Kidney (tissue), 14 donors: ENCODE data around the gene PTX3. TPM values are rescaled to one million over a fixed set of nuclear protein-coding genes. Genes with fewer than 3 reads are reported as not detected.

Source experiments
- DNase-seq, 5 donors: peaks; one replicate each; pipeline ENCODE4 v3.0.0-alpha.2; 2013 to 2020
- FAIRE-seq: peaks from 2 replicates; lab custom pipeline; 2012; peaks lifted over from hg19 to GRCh38; lab: Jason Lieb, UNC
- H3K27ac ChIP-seq, 2 donors: one replicate each; pipeline ENCODE4 v1.7.0; 2013; ENCODE audit warnings: low read depth in 2 of 2, low read length in 2 of 2, inconsistent platforms in 1 of 2
- H3K27me3 ChIP-seq: one replicate; pipeline ENCODE4 v1.7.1; 2013; ENCODE audit warnings: low read length, inconsistent platforms; ENCODE audit not compliant: control insufficient read depth, insufficient read depth
- H3K36me3 ChIP-seq, 3 donors: one replicate each; pipeline versions ENCODE4 v1.7.0 to v1.7.1; 2013; ENCODE audit warnings: low read length in 3 of 3, control low read depth in 1 of 3, inconsistent platforms in 1 of 3; ENCODE audit not compliant: insufficient read depth in 3 of 3, control insufficient read depth in 2 of 3
- H3K4me1 ChIP-seq, 3 donors: one replicate each; pipeline versions ENCODE4 v1.7.0 to v1.7.1; 2013; ENCODE audit warnings: low read length in 3 of 3, inconsistent platforms in 1 of 3, low read depth in 1 of 3; ENCODE audit not compliant: control insufficient read depth in 2 of 3, insufficient read depth in 2 of 3
- H3K4me3 ChIP-seq, 3 donors: one replicate each; pipeline versions ENCODE4 v1.7.0 to v1.8.1; 2013; ENCODE audit warnings: low read length in 3 of 3, control low read depth in 1 of 3, inconsistent platforms in 1 of 3
- H3K9ac ChIP-seq, 3 donors: one replicate each; pipeline versions ENCODE4 v1.7.0 to v1.7.1; 2013; ENCODE audit warnings: low read length in 3 of 3, control low read depth in 1 of 3, inconsistent platforms in 1 of 3
- H3K9me3 ChIP-seq, 3 donors: one replicate each; pipeline versions ENCODE4 v1.7.0 to v1.7.1; 2013; ENCODE audit warnings: low read length in 3 of 3, control low read depth in 1 of 3, inconsistent platforms in 1 of 3; ENCODE audit not compliant: control insufficient read depth in 2 of 3, insufficient read depth in 1 of 3
- CTCF ChIP-seq: IDR thresholded peaks from 3 replicates; pipeline ENCODE4 v1.5.1; 2012; ENCODE audit warnings: mild to moderate bottlenecking, moderate library complexity, borderline replicate concordance; ENCODE audit not compliant: insufficient read depth; ENCODE audit errors: extremely low read depth
- intact Hi-C: fragments of 100-400 bp; cut with DNase I; formaldehyde crosslinking; loops from one replicate; pipeline ENCODE4 v1.11.1; 2022
- polyA plus RNA-seq: library from polyadenylated mRNA; stranded (reverse); fragments of 350-450 nt; fragmentation: Illumina TruSeq; extraction: RNeasy Lipid Tissue Mini Kit (QIAGEN cat#74804); gene quantifications from one replicate; pipeline ENCODE4 v1.2.3, GENCODE V29; 2014; ENCODE audit warnings: low read depth, low replicate concordance; ENCODE audit not compliant: insufficient read depth
- total RNA-seq: library from RNA; stranded (reverse); fragmentation: NEBNext Ultra II Directional; extraction: Animal tissue kit (Norgen Biotek cat#: 25700); gene quantifications from one replicate; pipeline ENCODE4 v1.2.1, GENCODE V29; 2021
- donor health status: control.
- donor health status: control.
- donor health status: control.
- donor health status: control.
- donor health status: control.
- donor health status: DM: yes; HTN: yes; CAD: no.
- donor health status: Normal renal cell carcinoma (clear cell type).

Gene PTX3
- total and polyA plus RNA-seq, 2 donors from 2014 or later: 0.45 to 2.7 TPM

- Histone ChIP-seq H3K4me1 (no peaks in the 10 kb centered on the region), H3K9ac (no peak overlapping the region), H3K36me3 (no peaks in the 10 kb centered on the region), H3K9me3 (no peaks in the 10 kb centered on the region), H3K27me3 (no peaks in the 10 kb centered on the region), H3K27ac (no peak overlapping the region), H3K4me3 (no peak overlapping the region)
- no peak for FAIRE-seq
- TF ChIP-seq CTCF: no peak
- DNase-seq: no peak
- intact Hi-C loops: no loop called here
Measured at GRCh38 chr3:157444797-157445184, 8.1 kb downstream of the PTX3 start.

DNA sequence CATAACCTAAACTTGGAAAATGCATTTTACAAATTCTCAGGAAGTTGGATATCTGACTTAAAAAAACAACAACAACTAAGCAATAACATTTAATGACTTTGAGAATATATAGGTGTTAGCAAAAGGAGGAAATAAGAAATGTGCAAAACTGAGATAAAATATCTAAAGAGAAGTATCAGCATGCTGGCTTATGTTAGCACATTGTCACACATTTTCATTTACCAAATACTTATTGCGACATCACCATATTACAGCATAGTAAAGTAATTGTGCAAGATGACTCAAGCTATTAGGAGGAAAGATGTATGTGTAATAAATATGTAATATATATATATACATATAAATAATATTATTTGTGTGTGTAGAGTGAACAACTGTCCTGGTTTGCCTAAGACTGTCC is 9.2 kb downstream of the PTX3 start:
- no peak for DNase-seq
- FAIRE-seq: no peak
- Histone ChIP-seq H3K4me1 (no peaks in the 10 kb centered on the region), H3K27ac (no peak overlapping the region), H3K4me3 (no peak overlapping the region), H3K36me3 (no peaks in the 10 kb centered on the region), H3K9me3 (no peaks in the 10 kb centered on the region), H3K27me3 (no peaks in the 10 kb centered on the region), H3K9ac (no peak overlapping the region)
- TF ChIP-seq CTCF: no peak
- intact Hi-C loops: no loop called here

DNA sequence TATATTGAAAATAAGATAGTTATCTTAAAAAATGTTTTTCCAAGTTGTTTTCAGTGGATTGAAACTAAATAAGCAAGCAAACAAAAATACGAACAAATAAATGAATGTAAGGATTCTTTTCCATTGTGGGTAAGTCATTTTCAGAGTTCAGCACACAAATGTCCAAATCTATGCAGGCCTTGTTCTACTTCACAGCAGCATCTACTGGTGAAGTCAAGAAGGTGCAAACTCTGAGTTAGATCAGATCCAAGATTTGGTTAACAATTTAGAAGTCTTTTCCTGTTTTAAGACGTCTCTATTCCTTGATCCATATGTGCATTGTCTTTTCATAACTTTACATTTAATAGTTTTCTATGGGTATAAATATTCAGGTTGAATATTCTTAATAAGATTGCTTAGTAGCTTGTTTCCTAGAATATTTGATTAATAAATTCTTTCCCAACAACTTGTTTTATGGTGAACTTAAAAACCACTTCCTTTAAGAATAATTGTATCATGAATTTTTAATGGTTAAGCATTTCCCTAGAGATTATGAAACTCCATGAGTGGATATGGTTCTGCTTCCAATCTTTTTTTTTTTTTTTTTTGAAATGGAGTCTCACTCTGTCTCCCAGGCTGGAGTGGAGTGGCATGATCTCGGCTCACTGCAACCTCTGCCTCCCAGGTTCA is 10.5 kb downstream of the PTX3 start:
- DNase-seq (peak in 2 of 5 donors; percentile 24 to 54), FAIRE-seq (peak; percentile 91)
- TF ChIP-seq CTCF: peak; percentile 39
- no peak overlapping the region for H3K9ac ChIP-seq
- no peaks in the 10 kb centered on the region for H3K9me3 ChIP-seq
- H3K4me3 ChIP-seq: no peak overlapping the region
- H3K27me3 ChIP-seq: no peaks in the 10 kb centered on the region
- no peaks in the 10 kb centered on the region for H3K36me3 ChIP-seq
- no peak overlapping the region for H3K27ac ChIP-seq
- intact Hi-C loops: no loop called here
- H3K4me1 ChIP-seq: no peaks in the 10 kb centered on the region

DNA sequence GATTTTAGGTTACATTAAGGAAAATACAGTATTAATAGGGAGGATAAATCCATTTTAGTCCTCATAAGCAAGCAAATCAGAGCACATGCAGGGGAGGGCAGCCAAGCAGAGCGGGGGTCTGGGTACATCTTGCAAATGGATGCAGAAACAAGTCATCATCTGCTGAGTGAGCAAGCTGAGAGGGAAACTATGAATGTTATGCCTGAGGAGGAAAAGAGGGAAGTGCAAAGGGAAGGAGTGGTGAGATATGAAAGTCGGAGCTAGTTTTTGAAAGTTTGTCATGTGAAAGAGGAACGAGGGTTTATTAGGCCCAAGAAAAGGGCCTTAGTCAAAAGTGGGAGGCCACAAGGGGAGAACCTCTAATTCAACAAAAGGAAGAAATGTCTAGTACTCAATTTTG is 15.4 kb downstream of the PTX3 start:
- Histone ChIP-seq H3K36me3 (no peaks in the 10 kb centered on the region), H3K9ac (no peak overlapping the region), H3K4me1 (no peaks in the 10 kb centered on the region), H3K9me3 (no peaks in the 10 kb centered on the region), H3K27ac (no peak overlapping the region), H3K27me3 (no peaks in the 10 kb centered on the region), H3K4me3 (no peak overlapping the region)
- intact Hi-C loops: no loop called here
- no peak for DNase-seq
- no peak for TF ChIP-seq CTCF
- FAIRE-seq: no peak
